ENCODE results near the gene ABHD1.
"Not testable (repeated sequence)": the region's sequence is repeated elsewhere in the genome, so short reads cannot be mapped to it uniquely, and the experiment has no call there.

The ABHD1 gene

DNA sequence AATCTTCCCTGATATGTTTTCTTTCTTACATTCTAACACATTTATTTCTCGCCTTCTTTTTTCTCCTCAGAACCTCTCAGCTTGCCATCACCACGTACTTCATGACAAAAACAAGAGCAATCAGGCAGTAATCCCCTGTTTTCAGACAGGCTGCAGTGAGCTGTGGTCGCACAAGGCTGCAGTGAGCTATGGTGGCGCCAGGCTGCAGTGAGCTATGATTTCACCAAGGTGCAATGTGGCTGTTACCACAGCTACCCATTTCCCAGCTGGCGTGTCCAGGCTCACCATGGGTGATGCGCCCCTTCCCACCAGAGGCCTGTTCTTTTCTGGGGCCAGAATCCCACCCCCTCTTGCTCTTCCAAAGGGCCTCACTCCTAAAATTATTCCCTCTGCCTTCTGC lies 51.0 kb downstream of the ABHD1 start:
- peak in 1 of 2 experiments; percentile 22 for DNase-seq

DNA sequence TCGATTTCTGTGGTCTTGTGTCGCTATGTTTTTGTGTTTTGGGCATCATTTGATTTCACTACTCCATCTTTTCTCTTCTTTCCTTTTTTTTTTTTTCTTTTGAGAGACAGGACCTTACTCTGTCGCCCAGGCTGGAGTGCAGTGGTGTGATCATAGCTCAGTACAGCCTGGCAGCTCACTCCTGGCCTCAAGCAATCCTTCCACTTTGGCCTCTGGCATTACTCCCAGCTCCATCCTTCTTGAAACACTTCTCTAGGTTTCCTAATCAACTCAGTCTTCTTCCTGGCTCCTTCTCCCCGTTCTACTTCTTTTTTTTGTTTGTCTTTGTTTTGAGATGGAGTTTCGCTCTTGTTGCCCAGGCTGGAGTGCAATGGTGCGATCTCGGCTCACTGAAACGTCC lies 51.7 kb downstream of the ABHD1 start:
- DNase-seq: no peak

DNA sequence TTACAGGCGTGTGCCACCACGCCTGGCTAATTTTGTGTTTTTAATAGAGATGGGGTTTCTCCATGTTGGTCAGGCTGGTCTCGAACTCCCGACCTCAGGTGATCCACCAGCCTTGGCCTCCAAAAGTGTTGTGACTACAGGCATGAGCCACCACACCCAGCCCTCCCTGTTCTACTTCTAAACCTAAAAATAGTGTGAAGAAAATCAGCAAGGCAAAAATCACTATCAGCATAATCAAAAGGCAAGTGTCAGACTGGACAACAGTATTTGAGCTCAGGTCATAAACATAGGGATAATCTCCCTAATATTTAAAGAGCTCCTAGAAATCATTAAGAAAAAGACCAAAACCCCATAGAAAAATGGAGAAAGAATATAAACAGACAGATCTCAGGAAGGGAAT lies 52.2 kb downstream of the ABHD1 start:
- not testable (repeated sequence) for DNase-seq

DNA sequence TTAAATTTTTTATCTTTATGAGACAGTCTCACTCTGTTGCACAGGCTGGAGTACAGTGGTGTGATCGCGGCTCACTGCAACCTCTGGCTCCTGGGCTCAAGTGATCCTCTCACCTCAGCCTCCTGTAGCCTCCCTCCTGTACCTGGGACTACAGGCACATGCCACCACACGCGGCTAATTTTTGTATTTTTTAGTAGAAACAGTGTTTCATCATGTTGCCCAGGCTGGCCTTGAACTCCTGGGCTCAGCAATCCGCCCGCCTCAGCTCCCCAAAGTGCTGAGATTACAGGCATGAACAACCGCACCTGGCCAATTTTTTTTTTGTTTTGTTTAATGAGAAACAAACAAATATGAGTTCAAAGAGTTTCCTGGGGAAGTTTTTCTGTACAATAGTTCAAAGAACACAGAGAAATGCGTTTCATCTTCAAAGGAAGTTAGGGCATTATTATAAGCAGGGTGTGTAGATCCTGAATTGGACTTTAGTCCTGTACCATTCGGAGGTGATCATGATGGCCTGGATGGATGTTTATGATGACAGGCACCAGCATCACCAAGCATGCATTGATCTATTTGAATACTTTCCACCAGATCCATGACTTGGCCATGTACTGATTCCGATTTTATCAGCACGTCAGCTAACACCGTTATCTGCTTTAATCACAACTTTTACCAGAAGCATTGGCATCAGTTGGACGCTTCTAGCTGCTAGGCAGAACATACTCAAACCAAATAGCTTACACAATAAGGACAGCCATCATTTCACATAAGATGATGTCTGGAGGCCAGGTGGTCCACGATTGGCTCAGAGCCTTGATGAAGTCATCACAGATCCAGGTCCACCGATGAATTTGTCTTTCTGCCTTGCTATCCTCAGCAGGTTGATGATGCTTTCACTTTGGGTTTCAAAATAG lies 54.1 kb downstream of the ABHD1 start:
- DNase-seq: no peak

DNA sequence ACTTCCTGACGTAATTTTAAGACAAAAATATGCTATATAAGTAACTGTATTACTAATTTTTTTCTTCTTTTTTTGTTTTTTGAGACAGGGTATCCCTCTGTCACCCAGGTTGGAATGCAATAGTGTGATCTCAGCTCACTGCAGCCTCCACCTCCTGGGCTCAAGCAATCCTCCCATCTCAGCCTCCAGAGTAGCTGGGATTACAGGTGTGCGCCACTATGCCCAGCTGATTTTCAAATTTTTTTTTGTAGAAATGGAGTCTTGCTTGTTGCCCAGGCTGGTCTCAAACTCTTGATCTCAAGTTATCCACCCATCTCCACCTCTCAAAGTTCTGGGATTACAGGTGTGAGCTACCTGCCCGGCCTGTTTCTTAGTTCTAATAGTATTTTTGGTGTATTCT lies 54.9 kb downstream of the ABHD1 start:
- DNase-seq: no peak

DNA sequence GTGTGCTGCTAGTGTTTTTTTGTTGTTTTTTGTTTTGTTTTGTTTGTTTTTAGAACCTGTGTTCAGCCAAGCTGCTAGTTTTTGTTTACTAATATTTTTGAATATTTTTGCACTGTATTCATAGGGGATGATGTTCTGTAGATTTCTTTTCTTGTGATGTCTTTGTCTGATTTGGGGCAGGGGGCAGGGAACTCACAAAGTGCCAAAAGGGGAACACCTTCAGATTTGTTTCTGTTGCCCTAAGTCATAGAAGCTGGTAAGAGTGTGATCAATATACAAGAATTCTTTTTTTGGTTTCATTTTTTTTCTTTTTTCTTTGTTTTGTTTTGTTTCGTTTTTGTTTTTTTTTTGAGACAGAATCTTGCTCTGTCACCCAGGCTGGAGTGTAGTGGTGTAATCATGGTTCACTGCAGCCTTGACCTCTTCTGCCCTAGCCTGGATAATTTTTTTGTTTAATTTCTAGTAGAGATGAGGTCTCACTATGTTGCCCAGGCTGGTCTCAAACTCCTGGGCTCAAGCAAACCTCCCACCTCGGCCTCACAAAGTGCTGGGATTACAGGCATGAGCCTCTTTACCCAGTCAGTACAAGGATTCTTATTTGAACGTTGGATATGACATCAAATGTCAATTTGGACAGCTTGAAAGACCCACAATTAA lies 55.9 kb downstream of the ABHD1 start:
- no peak for DNase-seq

Data from SHP77 (cell line).